Muscle layer of colon (tissue), 2 donors: ENCODE results near the gene RASGRP1.

Experiments used
- H3K27ac ChIP-seq: one replicate; pipeline ENCODE4 v1.7.0; 2013; ENCODE audit warnings: low read depth, mild to moderate bottlenecking, low read length, moderate library complexity
- H3K27me3 ChIP-seq, 2 donors: one replicate each; pipeline ENCODE4 v1.7.0; 2013; ENCODE audit warnings: low read length in 2 of 2, mild to moderate bottlenecking in 2 of 2; ENCODE audit not compliant: insufficient read depth in 2 of 2, control insufficient read depth in 1 of 2
- H3K36me3 ChIP-seq: one replicate; pipeline ENCODE4 v1.7.0; 2013; ENCODE audit warnings: mild to moderate bottlenecking, low read length; ENCODE audit not compliant: insufficient read depth
- H3K4me1 ChIP-seq: one replicate; pipeline ENCODE4 v1.7.0; 2013; ENCODE audit warnings: mild to moderate bottlenecking, low read length; ENCODE audit not compliant: insufficient read depth
- H3K4me3 ChIP-seq, 2 donors: one replicate each; pipeline ENCODE4 v1.7.0; 2013; ENCODE audit warnings: low read length in 2 of 2, low read depth in 1 of 2, mild to moderate bottlenecking in 1 of 2, moderate library complexity in 1 of 2
- H3K9ac ChIP-seq: one replicate; pipeline ENCODE4 v1.7.0; 2013; ENCODE audit warnings: low read length
- H3K9me3 ChIP-seq: one replicate; pipeline ENCODE4 v1.7.0; 2013; ENCODE audit warnings: mild to moderate bottlenecking, low read length
- donor health status: abdominal sarcoma.
- donor health status: Adenocarcinoma of cecum.

RASGRP1 gene

GRCh38 chr15:38563723-38564519 lies 693 bp downstream of the RASGRP1 start:
- Histone ChIP-seq H3K9me3 (no peaks in the 10 kb centered on the region), H3K27me3 (peaks cover 5 to 18% of the 10 kb centered on the region in 2 donors), H3K27ac (no peak overlapping the region), H3K4me3 (peak overlapping the region; percentile 27 to 32), H3K4me1 (no peaks in the 10 kb centered on the region), H3K36me3 (no peaks in the 10 kb centered on the region), H3K9ac (no peak overlapping the region)

GRCh38 chr15:38562278-38562677 lies 2.3 kb downstream of the RASGRP1 start:
- no peaks in the 10 kb centered on the region for H3K4me1 ChIP-seq
- H3K4me3 ChIP-seq = no peak overlapping the region
- no peak overlapping the region for H3K9ac ChIP-seq
- H3K9me3 ChIP-seq = no peaks in the 10 kb centered on the region
- no peak overlapping the region for H3K27ac ChIP-seq
- H3K27me3 ChIP-seq = peaks cover 5 to 18% of the 10 kb centered on the region in 2 donors
- H3K36me3 ChIP-seq = no peaks in the 10 kb centered on the region

- peaks cover 5 to 18% of the 10 kb centered on the region in 2 donors for H3K27me3 ChIP-seq
- H3K9ac ChIP-seq = no peak overlapping the region
- no peak overlapping the region for H3K27ac ChIP-seq
- no peaks in the 10 kb centered on the region for H3K36me3 ChIP-seq
- H3K9me3 ChIP-seq = no peaks in the 10 kb centered on the region
- H3K4me1 ChIP-seq = no peaks in the 10 kb centered on the region
- no peak overlapping the region for H3K4me3 ChIP-seq
These were observed 4.1 kb downstream of the RASGRP1 start for GRCh38 chr15:38560456-38560926.

- Histone ChIP-seq H3K9ac (no peak overlapping the region), H3K27ac (no peak overlapping the region)
These were observed 4.8 kb downstream of the RASGRP1 start for GRCh38 chr15:38559636-38560307.

GRCh38 chr15:38559131-38559530 lies 5.5 kb downstream of the RASGRP1 start:
- Histone ChIP-seq H3K27me3 (peaks cover 5 to 7% of the 10 kb centered on the region in 2 donors), H3K9ac (no peak overlapping the region), H3K36me3 (no peaks in the 10 kb centered on the region), H3K4me1 (no peaks in the 10 kb centered on the region), H3K4me3 (no peak overlapping the region), H3K9me3 (no peaks in the 10 kb centered on the region), H3K27ac (no peak overlapping the region)

More at GRCh38 chr15:38559636-38560307, 4.8 kb downstream of the RASGRP1 start:
- peaks cover 5 to 12% of the 10 kb centered on the region in 2 donors for H3K27me3 ChIP-seq
- H3K36me3 ChIP-seq = no peaks in the 10 kb centered on the region
- H3K4me3 ChIP-seq = no peak overlapping the region
- H3K4me1 ChIP-seq = no peaks in the 10 kb centered on the region
- no peaks in the 10 kb centered on the region for H3K9me3 ChIP-seq

GRCh38 chr15:38558372-38559059 lies 6.1 kb downstream of the RASGRP1 start:
- Histone ChIP-seq H3K9ac (no peak overlapping the region), H3K4me3 (no peak overlapping the region), H3K9me3 (no peaks in the 10 kb centered on the region), H3K36me3 (no peaks in the 10 kb centered on the region), H3K27ac (no peak overlapping the region), H3K4me1 (no peaks in the 10 kb centered on the region), H3K27me3 (peaks cover under 1 to 2% of the 10 kb centered on the region in 2 donors)

GRCh38 chr15:38557921-38558320 lies 6.7 kb downstream of the RASGRP1 start:
- no peaks in the 10 kb centered on the region for H3K4me1 ChIP-seq
- no peaks in the 10 kb centered on the region for H3K9me3 ChIP-seq
- H3K27me3 ChIP-seq = no peaks in the 10 kb centered on the region
- H3K27ac ChIP-seq = no peak overlapping the region
- no peak overlapping the region for H3K4me3 ChIP-seq
- H3K36me3 ChIP-seq = no peaks in the 10 kb centered on the region
- no peak overlapping the region for H3K9ac ChIP-seq

- Histone ChIP-seq H3K9me3 (no peaks in the 10 kb centered on the region), H3K4me3 (no peak overlapping the region), H3K4me1 (no peaks in the 10 kb centered on the region), H3K9ac (no peak overlapping the region), H3K27ac (no peak overlapping the region), H3K36me3 (no peaks in the 10 kb centered on the region), H3K27me3 (no peaks in the 10 kb centered on the region)
These were observed 8.8 kb downstream of the RASGRP1 start for GRCh38 chr15:38555686-38556334.

- Histone ChIP-seq H3K4me3 (no peak overlapping the region), H3K9ac (no peak overlapping the region), H3K27ac (no peak overlapping the region), H3K36me3 (no peaks in the 10 kb centered on the region), H3K9me3 (no peaks in the 10 kb centered on the region), H3K4me1 (no peaks in the 10 kb centered on the region), H3K27me3 (no peaks in the 10 kb centered on the region)
These were observed 10.3 kb downstream of the RASGRP1 start for GRCh38 chr15:38554354-38554753.

GRCh38 chr15:38553071-38553470 lies 11.5 kb downstream of the RASGRP1 start:
- Histone ChIP-seq H3K27ac (no peak overlapping the region), H3K36me3 (no peaks in the 10 kb centered on the region), H3K9me3 (no peaks in the 10 kb centered on the region), H3K27me3 (no peaks in the 10 kb centered on the region), H3K9ac (no peak overlapping the region), H3K4me1 (no peaks in the 10 kb centered on the region), H3K4me3 (no peak overlapping the region)
